ENCODE data around the gene SH3BP2. TPM values are rescaled to one million over a fixed set of nuclear protein-coding genes. Genes with fewer than 3 reads are reported as not detected.

The SH3BP2 gene
- total and polyA plus RNA-seq, 10 of the 15 experiments (the other 5 are each of a cell fraction or from before 2014, with no cell fraction given): 1.1 to 61.8 (median 23.9) TPM

DNA sequence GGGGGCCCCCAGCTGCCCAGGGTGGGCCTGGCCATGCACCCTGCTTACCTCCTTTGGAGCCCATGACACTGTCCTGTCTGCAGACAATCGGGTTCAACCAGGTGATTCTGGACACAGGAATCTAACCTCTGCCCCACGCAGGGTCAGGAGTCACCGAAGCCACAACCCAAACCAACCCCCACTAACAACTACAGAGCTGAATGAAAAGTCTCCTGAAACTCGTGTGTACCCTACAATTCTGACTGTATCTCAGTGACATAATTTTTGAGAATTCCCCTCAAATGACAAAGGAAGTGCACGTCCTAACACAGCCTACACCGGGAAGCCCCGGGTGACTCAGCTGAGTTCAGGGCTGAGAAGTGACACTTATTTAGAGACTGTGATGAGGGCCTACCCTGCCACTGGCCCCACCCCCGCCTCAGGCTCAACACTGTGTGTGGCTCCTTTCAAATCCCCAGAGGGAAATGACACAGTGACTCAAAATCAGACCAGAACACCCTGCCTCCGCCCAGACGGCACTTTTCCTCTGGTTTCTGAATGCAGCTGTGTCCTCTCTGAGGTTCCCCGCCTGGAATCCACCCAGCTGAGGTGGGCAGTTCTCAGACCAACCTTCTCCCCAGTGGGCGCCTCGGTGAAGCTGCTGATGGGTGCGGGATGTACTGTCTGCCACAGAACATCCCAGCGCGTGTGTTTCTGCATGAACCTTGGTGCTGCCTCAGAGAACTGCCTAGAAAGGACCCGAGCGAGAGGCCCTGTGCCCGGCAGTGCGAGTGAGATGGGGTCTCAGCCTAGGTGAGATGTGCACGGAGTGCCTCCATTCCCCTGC, 46.7 kb upstream of the SH3BP2 start:
- in situ Hi-C loops (cut with MboI): no loop called here
- Histone ChIP-seq H3K4me2 (ENCODE audit: control insufficient read depth, insufficient read depth) (peak overlapping the region; percentile 88), H3K9ac (ENCODE audit: control insufficient read depth, insufficient read depth, low read length) (peak overlapping the region; percentile 67), H3K27me3 (replicated peaks in 1 of 2; ENCODE audit: control insufficient read depth in 2 of 2, insufficient read depth in 2 of 2, low read length in 1 of 2) (no peaks in the 10 kb centered on the region), H2AFZ (ENCODE audit: control insufficient read depth, low read depth, low read length) (no peak overlapping the region), H3K27ac (ENCODE audit: control insufficient read depth, insufficient read depth) (peak overlapping the region; percentile 98), H3K79me2 (ENCODE audit: control insufficient read depth, insufficient read depth, low read length) (peaks cover 33% of the 10 kb centered on the region), H4K20me1 (ENCODE audit: control insufficient read depth, insufficient read depth) (no peaks in the 10 kb centered on the region; the same call in 1 of the 2 replicates), H3K9me3 (replicated peaks; ENCODE audit: control insufficient read depth, insufficient read depth, low read length) (no peaks in the 10 kb centered on the region; the same call in 2 of the 3 replicates), H3K4me1 (ENCODE audit: control insufficient read depth, insufficient read depth, low read length) (peaks cover 47% of the 10 kb centered on the region), H3K36me3 (ENCODE audit: control insufficient read depth in 2 of 2, insufficient read depth in 2 of 2, low read length in 1 of 2) (peaks cover 25 to 28% of the 10 kb centered on the region in 2 experiments), H3K4me3 (peak overlapping the region; percentile 22)
- SMC1A ChIA-PET (ENCODE audit: uncharacterized antibody, unreplicated experiment): interaction anchor here (0.6 to 4.3 kb wide), 19 partner anchors 10 to 331 kb away, joined by 3 to 31 read pairs (median 3); partner anchors contain the start of gene RNF4
- POLR2A ChIA-PET: interaction anchor here (0.8 to 2.8 kb wide), 13 partner anchors 10 to 216 kb away, joined by 3 to 18 read pairs (median 7); partner anchors contain the start of genes SH3BP2 and TNIP2
- peak; percentile 93 for ATAC-seq
- BruUV-seq (replicated peaks): no TSS peak
- peak; percentile 96 for FAIRE-seq
- 0% methylated on average over 21 of the region's 21 CpGs for WGBS (ENCODE audit: insufficient coverage, insufficient replicate concordance, low lambda C conversion rate, missing lambda C conversion rate)
- DNase-seq (ENCODE audit: low read depth, low spot score): peak; percentile 98
- CTCF ChIA-PET: interaction anchor here (0.5 to 3.4 kb wide), 14 partner anchors 11 to 252 kb away, joined by 3 to 18 read pairs (median 4); partner anchors contain the start of gene TNIP2
- intact Hi-C loops (cut with micrococcal nuclease; ENCODE audit: unreplicated experiment): loop anchor here (1.0 to 5.0 kb wide), 5 partner anchors 34 to 191 kb away; no protein-coding TSS in a partner anchor
- RAD21 ChIA-PET (ENCODE audit: unreplicated experiment): interaction anchor here (0.6 to 4.7 kb wide), 19 partner anchors 10 to 300 kb away, joined by 3 to 29 read pairs (median 5); partner anchors contain the start of genes RNF4 and TNIP2
- TF ChIP-seq HDAC6 (IDR thresholded peaks at IDR 0.05; ENCODE audit: unreplicated experiment) (no peak), ZZZ3 (IDR thresholded peaks at IDR 0.05; ENCODE audit: control insufficient read depth, insufficient read length, low read depth) (no peak), JUND (IDR thresholded peaks at IDR 0.05; ENCODE audit: low read depth, low read length) (peak; percentile 95), KLF5 (IDR thresholded peaks at IDR 0.05; ENCODE audit: partially characterized antibody) (peak; percentile 92), ATF7 (IDR thresholded peaks at IDR 0.05; ENCODE audit: low read depth) (peak; percentile 99), MTA2 (IDR thresholded peaks at IDR 0.05; ENCODE audit: low read depth) (peak; percentile 97), CHD1 (IDR thresholded peaks at IDR 0.05; ENCODE audit: low read depth, low read length) (no peak), EGR1 (IDR thresholded peaks at IDR 0.05; ENCODE audit: borderline replicate concordance in 1 of 2, low read depth in 2 of 2, low read length in 2 of 2) (peak in 1 of 2 experiments; percentile 86; a peak in 2 of 3 replicates), BHLHE40 (IDR thresholded peaks at IDR 0.05; ENCODE audit: borderline replicate concordance in 1 of 2, low read depth in 2 of 2, low read length in 1 of 2) (peak; percentile 75 to 92), NR2C2 (IDR thresholded peaks at IDR 0.05; ENCODE audit: borderline replicate concordance, control insufficient read depth, insufficient read length, low read depth) (no peak), RFX5 (IDR thresholded peaks at IDR 0.05; ENCODE audit: low read depth, low read length) (peak; percentile 38; the same call in 1 of the 2 replicates)
- TF ChIP-seq, protein P1, sequence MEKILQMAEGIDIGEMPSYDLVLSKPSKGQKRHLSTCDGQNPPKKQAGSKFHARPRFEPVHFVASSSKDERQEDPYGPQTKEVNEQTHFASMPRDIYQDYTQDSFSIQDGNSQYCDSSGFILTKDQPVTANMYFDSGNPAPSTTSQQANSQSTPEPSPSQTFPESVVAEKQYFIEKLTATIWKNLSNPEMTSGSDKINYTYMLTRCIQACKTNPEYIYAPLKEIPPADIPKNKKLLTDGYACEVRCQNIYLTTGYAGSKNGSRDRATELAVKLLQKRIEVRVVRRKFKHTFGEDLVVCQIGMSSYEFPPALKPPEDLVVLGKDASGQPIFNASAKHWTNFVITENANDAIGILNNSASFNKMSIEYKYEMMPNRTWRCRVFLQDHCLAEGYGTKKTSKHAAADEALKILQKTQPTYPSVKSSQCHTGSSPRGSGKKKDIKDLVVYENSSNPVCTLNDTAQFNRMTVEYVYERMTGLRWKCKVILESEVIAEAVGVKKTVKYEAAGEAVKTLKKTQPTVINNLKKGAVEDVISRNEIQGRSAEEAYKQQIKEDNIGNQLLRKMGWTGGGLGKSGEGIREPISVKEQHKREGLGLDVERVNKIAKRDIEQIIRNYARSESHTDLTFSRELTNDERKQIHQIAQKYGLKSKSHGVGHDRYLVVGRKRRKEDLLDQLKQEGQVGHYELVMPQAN (conservative IDR thresholded peaks at IDR 0.05): no peak; the same call in none of the 2 replicates
- TF ChIP-seq, protein P2, sequence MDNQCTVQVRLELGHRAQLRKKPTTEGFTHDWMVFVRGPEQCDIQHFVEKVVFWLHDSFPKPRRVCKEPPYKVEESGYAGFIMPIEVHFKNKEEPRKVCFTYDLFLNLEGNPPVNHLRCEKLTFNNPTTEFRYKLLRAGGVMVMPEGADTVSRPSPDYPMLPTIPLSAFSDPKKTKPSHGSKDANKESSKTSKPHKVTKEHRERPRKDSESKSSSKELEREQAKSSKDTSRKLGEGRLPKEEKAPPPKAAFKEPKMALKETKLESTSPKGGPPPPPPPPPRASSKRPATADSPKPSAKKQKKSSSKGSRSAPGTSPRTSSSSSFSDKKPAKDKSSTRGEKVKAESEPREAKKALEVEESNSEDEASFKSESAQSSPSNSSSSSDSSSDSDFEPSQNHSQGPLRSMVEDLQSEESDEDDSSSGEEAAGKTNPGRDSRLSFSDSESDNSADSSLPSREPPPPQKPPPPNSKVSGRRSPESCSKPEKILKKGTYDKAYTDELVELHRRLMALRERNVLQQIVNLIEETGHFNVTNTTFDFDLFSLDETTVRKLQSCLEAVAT (IDR thresholded peaks at IDR 0.05): peak; percentile 89
- TF ChIP-seq, protein P3, sequence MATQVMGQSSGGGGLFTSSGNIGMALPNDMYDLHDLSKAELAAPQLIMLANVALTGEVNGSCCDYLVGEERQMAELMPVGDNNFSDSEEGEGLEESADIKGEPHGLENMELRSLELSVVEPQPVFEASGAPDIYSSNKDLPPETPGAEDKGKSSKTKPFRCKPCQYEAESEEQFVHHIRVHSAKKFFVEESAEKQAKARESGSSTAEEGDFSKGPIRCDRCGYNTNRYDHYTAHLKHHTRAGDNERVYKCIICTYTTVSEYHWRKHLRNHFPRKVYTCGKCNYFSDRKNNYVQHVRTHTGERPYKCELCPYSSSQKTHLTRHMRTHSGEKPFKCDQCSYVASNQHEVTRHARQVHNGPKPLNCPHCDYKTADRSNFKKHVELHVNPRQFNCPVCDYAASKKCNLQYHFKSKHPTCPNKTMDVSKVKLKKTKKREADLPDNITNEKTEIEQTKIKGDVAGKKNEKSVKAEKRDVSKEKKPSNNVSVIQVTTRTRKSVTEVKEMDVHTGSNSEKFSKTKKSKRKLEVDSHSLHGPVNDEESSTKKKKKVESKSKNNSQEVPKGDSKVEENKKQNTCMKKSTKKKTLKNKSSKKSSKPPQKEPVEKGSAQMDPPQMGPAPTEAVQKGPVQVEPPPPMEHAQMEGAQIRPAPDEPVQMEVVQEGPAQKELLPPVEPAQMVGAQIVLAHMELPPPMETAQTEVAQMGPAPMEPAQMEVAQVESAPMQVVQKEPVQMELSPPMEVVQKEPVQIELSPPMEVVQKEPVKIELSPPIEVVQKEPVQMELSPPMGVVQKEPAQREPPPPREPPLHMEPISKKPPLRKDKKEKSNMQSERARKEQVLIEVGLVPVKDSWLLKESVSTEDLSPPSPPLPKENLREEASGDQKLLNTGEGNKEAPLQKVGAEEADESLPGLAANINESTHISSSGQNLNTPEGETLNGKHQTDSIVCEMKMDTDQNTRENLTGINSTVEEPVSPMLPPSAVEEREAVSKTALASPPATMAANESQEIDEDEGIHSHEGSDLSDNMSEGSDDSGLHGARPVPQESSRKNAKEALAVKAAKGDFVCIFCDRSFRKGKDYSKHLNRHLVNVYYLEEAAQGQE (IDR thresholded peaks at IDR 0.05; ENCODE audit: low read depth, low read length): peak; percentile 54; the same call in 1 of the 2 replicates
